Urothelium cell line (cell line): ENCODE measurements around the gene FOXL3.

Experiments
- DNase-seq: peaks from one replicate; pipeline ENCODE4 v3.0.0; 2011; ENCODE audit warnings: low spot score, mixed read lengths
- FAIRE-seq: peaks from 2 replicates; lab custom pipeline; 2011; peaks lifted over from hg19 to GRCh38; lab: Jason Lieb, UNC

Gene FOXL3

DNA sequence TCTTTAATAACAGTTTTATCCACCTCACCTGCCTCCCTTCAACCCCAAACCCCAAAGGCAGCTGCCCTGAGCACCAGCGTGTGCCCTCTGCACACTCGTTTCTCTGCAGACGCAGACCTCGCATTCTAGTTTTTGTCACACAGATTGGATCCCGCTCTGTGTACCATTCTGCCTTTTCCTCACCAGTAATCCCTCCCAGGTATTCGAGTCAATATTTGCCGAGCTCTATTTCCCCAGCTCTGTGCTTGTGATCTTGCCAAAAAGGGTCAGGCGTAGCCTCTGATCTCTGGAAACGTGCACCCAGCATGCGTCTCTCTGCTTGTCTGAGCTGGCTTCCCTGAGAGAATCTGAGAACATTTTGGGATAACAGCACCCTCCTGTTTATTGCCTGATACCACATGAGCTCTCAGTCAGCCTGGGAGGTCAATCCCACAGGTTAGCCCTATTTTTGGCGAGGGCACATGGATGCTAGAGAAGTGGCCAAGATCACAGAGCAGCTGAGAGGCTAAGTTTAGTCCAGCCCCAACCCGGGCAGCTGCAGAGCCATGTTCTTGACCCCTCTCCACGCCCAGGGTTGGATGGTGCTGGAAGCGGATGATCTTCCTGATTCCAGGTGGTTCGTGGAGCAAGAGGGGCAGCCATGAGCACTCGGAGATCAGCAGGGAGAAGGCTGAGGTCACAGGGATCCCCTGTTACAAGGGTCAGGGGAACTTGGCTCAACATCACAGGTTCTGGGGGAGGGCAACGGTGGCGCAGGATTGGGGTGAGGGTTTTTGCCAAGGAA lies 29.1 kb downstream of the FOXL3 start:
- FAIRE-seq: no peak
- no peak for DNase-seq

DNA sequence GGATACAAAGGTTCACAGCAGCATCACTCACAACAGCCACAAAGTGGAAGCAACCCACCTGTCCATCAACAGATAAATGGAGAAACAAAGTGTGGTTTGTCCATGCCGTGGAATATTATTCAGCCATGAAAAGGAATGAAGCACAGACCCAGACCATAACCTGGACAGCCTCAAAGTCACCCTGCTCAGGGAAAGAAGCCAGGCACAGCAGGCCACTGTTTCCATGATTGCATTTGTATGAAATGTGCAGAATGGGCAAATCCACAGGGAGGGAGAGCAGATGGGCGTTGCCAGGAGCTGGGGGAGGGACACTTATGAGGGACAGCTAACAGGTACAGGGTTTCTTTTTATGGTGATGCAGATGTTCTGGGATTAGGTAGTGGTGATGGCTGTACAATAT lies 30.3 kb downstream of the FOXL3 start:
- FAIRE-seq: peak; percentile 87
- DNase-seq: no peak

DNA sequence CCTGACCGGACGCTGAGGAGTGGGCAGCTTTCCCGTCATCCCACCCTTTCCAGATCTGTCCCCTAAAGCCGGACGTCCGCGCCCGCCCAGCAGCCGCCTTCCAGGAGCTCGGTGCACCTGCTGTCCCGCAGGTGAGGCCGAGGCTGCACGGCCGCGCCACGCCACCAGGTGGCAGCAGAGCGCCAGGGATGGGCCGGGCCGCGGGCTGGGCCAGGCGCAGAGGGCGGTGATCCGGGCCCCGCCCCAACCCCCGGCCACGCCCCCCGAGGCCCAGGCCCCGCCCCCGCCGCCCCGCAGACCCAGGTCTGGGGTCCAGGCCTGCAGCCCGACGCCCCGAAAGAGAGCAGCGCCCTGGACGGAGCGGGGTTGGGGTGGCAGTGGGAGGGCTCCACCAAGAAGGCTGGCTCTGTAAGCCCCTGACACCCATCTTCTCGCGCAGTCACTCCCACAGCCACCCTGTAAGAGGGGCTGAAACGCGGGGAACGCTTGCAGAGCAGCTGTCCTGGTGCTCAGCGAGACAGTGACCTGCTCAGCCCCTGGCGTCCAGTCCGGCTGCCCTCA lies 32.2 kb downstream of the FOXL3 start:
- peak; percentile 70 for FAIRE-seq
- DNase-seq: peak; percentile 96

- DNase-seq (no peak), FAIRE-seq (no peak)
Measured at GRCh38 chr7:322708-323111, 32.7 kb downstream of the FOXL3 start.

- DNase-seq (no peak), FAIRE-seq (no peak)
Measured at GRCh38 chr7:323410-323809, 33.4 kb downstream of the FOXL3 start.

- DNase-seq (no peak), FAIRE-seq (no peak)
Measured at GRCh38 chr7:324011-324410, 34.0 kb downstream of the FOXL3 start.

DNA sequence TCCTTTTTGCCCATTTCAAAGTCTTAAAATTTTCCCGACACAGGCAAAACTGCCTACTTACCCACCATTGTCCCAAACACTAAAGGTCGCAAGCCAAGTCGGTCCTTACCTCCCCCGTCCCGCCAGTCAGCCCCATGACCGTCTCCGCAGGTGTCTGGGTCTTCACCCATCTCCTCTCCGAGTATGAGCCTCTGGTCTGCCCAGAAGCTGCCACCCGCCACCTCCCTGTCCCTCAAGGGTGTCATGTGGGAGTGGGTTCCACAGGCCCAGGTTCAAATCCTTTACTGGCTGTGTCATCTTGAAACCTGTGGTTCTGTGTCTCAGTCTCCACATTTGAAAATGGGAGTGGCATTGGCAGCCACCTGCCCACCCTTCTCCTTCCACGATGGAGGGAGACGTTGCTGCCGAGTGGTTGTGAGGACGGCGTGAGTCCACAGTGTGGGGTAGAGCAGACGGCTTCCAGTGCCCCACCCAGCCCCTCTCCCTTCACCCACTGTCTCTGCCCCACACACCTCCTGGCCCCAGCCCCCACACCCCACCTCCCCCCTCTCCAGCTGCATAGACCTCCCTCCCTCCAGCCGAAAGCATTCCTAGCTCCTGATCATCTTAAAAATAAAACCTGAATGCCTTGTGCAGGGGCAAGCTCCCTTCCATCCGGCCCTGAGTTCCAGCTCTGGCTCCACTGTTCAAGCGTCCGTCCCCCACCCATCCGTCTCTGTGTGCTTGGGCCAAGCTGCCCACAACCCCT lies 35.3 kb downstream of the FOXL3 start:
- DNase-seq (no peak), FAIRE-seq (no peak)

DNA sequence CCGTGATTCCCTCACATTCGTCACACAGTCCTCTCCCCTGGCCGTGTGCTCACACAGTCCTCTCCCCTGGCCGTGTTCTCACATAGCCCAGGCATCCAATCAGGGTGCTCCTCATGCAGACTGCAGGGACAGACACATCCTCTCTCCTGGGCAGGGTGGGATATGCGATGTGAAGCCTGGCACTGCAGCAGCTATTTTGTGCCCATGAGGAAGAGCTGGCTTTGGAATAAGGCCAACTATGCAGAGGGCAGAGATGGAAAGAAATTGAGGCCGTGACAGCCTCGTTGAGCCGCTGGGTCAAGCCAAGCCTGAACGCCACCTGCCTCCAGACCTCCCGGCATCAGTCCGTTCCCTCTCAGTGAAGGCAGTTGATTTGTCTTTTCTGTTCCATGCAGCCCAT lies 35.8 kb downstream of the FOXL3 start:
- FAIRE-seq (peak; percentile 72), DNase-seq (no peak)

GRCh38 chr7:326273-326672 lies 36.3 kb downstream of the FOXL3 start:
- no peak for FAIRE-seq
- DNase-seq: no peak

DNA sequence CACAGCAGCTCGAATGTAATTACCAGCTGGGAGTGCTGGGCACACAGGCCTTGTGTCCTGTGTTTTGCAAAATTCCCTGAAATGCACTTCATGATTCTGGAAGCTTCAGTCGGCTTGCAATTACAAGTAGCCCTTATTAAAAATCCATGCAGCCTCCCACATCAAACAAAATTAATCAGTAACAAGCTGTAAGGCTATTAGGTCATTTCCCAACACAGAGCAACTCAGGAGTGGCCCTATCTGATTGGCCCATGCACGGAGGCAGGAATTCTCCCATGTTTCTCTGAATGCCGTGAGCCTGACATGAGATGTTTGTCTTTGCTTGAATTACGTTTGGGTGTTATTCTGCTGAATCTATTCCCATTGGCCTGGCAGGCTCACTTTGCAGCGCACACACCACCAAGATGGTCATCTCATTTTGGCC lies 36.9 kb downstream of the FOXL3 start:
- FAIRE-seq: no peak

GRCh38 chr7:327233-327931 lies 37.4 kb downstream of the FOXL3 start:
- DNase-seq: no peak
- FAIRE-seq: peak; percentile 77

More for the DNA sequence above, 36.9 kb downstream of the FOXL3 start:
- no peak for DNase-seq

- DNase-seq: no peak
- peak; percentile 56 for FAIRE-seq
Measured at GRCh38 chr7:327991-328702, 38.2 kb downstream of the FOXL3 start.

- DNase-seq: no peak
- no peak for FAIRE-seq
Measured at GRCh38 chr7:329691-330281, 39.8 kb downstream of the FOXL3 start.

DNA sequence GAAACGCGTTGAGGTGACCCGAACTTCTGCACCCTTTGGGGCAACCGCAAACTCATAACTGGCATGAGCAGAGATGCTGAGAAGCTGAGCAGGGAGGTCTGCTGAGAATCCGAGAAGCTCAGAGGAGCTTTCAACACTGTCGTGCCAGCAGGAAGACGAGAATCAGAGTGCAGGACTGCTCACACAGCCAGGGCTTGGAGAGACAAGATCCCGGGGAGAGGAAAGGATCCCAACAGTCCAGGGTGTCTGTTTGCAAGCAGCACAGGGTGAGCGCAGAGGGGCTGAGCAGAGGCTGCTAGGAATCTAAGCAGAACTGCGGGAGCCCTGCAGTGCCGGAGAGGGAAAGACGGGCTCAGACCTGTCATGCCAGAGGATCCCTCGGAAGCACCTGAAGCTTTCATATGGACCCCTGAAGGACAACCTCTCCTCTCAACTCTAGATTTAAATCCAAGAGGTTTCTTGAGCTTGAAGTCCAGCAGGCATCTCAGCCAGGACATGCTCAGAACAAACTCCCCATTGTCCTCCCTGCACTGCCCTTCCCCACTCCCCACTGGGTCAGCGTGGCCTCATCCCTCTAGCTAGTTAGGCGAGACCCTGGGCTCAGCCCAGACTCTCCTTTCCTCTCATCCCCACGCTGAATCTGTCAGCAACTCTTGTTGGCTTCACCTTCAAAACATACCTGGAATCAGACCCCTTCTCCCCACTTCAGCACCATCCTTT lies 40.7 kb downstream of the FOXL3 start:
- no peak for DNase-seq
- no peak for FAIRE-seq

DNA sequence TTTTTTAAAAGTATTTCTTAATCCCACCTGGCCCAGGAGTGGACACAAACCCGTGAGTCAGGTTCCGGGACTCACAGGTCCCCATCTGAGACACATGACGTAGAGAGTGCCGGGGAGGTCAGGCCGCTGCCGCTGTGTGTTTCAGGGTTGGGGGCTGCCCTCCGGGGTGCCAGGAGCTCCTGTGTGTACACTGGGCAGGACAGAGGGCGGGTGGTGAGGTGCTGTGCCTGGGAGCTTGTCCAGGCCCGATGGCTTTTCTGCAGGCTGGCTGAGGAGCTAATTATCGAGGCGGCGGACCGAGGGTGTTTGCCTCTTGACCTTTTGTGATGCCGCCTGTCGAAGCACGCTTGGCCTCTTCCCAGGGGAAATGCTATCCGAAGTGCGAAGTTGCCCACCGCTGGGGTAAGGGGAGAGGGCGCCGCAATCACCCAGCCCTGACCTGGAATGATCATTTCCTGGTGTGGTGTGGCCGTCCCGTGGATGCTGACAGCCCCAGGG lies 42.1 kb downstream of the FOXL3 start:
- DNase-seq (no peak), FAIRE-seq (peak; percentile 37)

- FAIRE-seq (peak; percentile 5), DNase-seq (peak; percentile 92)
Measured at GRCh38 chr7:332646-333392, 42.8 kb downstream of the FOXL3 start.

- no peak for FAIRE-seq
- DNase-seq: peak; percentile 75
Measured at GRCh38 chr7:333393-333764, 43.4 kb downstream of the FOXL3 start.

DNA sequence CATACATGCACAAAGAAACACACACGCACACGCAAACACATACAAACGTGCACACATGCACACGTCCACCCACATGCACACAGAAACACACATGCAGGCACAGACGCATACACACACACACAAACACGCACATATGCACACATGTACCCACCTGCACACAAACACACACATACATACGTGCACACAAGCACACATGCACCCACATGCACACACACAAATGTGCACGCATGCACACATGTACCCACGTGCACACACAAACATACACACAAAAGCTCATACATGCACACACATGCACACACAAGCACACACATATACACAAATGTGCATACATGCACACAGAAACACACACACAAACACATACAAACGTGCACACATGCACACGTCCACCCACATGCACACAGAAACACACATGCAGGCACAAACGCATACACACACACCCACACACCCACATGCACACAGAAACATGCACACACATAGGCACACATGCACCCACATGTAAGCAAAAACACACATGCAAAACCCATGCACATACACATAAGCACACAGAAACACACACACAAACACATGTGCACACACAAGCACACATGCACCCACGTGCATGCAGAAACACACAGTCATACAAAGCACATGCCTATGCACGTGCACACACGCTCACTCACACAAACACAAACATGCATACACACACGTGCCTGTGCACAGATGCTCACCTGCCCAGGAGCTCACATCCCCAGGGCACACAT lies 44.8 kb downstream of the FOXL3 start:
- FAIRE-seq (peak; percentile 100), DNase-seq (no peak)
